Neural cell (in vitro differentiated cells): ENCODE data around the gene GPRIN1. TPM values are rescaled to one million over a fixed set of nuclear protein-coding genes. Genes with fewer than 3 reads are reported as not detected.

Experiments used
- H2AFZ ChIP-seq: fragments of 200-600, 300-800 bp; sonication (generic), shearing (Covaris generic); 2 replicates; pipeline ENCODE4 v1.6.0; 2014; ENCODE audit warnings: low read depth, mild to moderate bottlenecking, antibody characterized with exemption, low read length, moderate library complexity
- H3F3A ChIP-seq: fragments of 200-600 bp; shearing (Covaris generic); 2 replicates; pipeline ENCODE4 v1.6.1; 2016; ENCODE audit warnings: mild to moderate bottlenecking, moderate library complexity, mixed read lengths, antibody characterized with exemption, low read length; ENCODE audit not compliant: insufficient read depth, poor library complexity, severe bottlenecking
- H3K27ac ChIP-seq: fragments of 200-600, 300-800 bp; sonication (generic), shearing (Covaris generic); 2 replicates; pipeline ENCODE4 v1.5.1; 2014; ENCODE audit warnings: mild to moderate bottlenecking, low read length, moderate library complexity
- H3K27me3 ChIP-seq: fragments of 300-800, 200-600 bp; sonication (generic), shearing (Covaris generic); 2 replicates; pipeline ENCODE4 v1.6.0; 2014; ENCODE audit warnings: mild to moderate bottlenecking, low read depth, low read length, moderate library complexity; ENCODE audit not compliant: insufficient read depth
- H3K36me3 ChIP-seq: fragments of 300-800, 200-600 bp; sonication (generic), shearing (Covaris generic); 2 replicates; pipeline ENCODE4 v1.5.1; 2014; ENCODE audit warnings: mild to moderate bottlenecking, antibody characterized with exemption, low read length, moderate library complexity; ENCODE audit not compliant: insufficient read depth
- H3K4me2 ChIP-seq: fragments of 300-800, 200-600 bp; sonication (generic), shearing (Covaris generic); 2 replicates; pipeline ENCODE4 v1.6.0; 2014; ENCODE audit warnings: mild to moderate bottlenecking, low read length
- H3K4me3 ChIP-seq: fragments of 300-800, 200-600 bp; sonication (generic), shearing (Covaris generic); 2 replicates; pipeline ENCODE4 v1.5.1; 2014; ENCODE audit warnings: mild to moderate bottlenecking, low read length, moderate library complexity
- H3K79me2 ChIP-seq: fragments of 200-600 bp; shearing (Covaris generic); replicated peaks from 2 replicates; pipeline ENCODE4 v1.6.0; 2014; ENCODE audit warnings: mild to moderate bottlenecking, low read length, moderate library complexity; ENCODE audit not compliant: insufficient read depth
- H3K9ac ChIP-seq: fragments of 300-800, 200-600 bp; sonication (generic), shearing (Covaris generic); 2 replicates; pipeline ENCODE4 v1.6.1; 2016; ENCODE audit warnings: mild to moderate bottlenecking, low read length, mixed read lengths
- H3K9me2 ChIP-seq: fragments of 200-600 bp; shearing (Covaris generic); 2 replicates; pipeline ENCODE4 v1.6.1; 2016; ENCODE audit warnings: mild to moderate bottlenecking, low read length, mixed read lengths; ENCODE audit not compliant: insufficient read depth
- H3K9me3 ChIP-seq: fragments of 200-600, 300-800 bp; sonication (generic), shearing (Covaris generic); 2 replicates; pipeline ENCODE4 v1.6.1; 2016; ENCODE audit warnings: mild to moderate bottlenecking, mixed run types, low read length, moderate library complexity, mixed read lengths
- H4K20me1 ChIP-seq: fragments of 200-600 bp; shearing (Covaris generic); 2 replicates; pipeline ENCODE4 v1.6.1; 2016; ENCODE audit warnings: mild to moderate bottlenecking, mixed run types; ENCODE audit not compliant: insufficient read depth
- EP300 ChIP-seq: fragments of 450-650 bp; conservative IDR thresholded peaks from 2 replicates; pipeline ENCODE4 v1.6.1; 2014; ENCODE audit warnings: antibody characterized with exemption, mild to moderate bottlenecking, moderate library complexity; ENCODE audit not compliant: poor library complexity, severe bottlenecking
- EZH2 ChIP-seq: fragments of 200-600, 300-800 bp; shearing (Covaris generic), sonication (generic); IDR thresholded peaks from 2 replicates; pipeline ENCODE4 v1.6.1; 2014; ENCODE audit warnings: antibody characterized with exemption, low read length, borderline replicate concordance, mild to moderate bottlenecking; ENCODE audit not compliant: insufficient read depth, poor library complexity, severe bottlenecking
- MXI1 ChIP-seq: fragments of 450-650 bp; conservative IDR thresholded peaks from 2 replicates; pipeline ENCODE4 v1.6.1; 2014; ENCODE audit warnings: antibody characterized with exemption, mild to moderate bottlenecking; ENCODE audit not compliant: poor library complexity, severe bottlenecking
- POLR2AphosphoS5 ChIP-seq: IDR thresholded peaks from 2 replicates; pipeline ENCODE4 v1.6.1; 2012
- RAD21 ChIP-seq: fragments of 450-650 bp; conservative IDR thresholded peaks from 2 replicates; pipeline ENCODE4 v1.6.1; 2014; ENCODE audit warnings: antibody characterized with exemption, mild to moderate bottlenecking, moderate library complexity
- SMC3 ChIP-seq: fragments of 450-650 bp; conservative IDR thresholded peaks from 2 replicates; pipeline ENCODE4 v1.6.1; 2014; ENCODE audit warnings: antibody characterized with exemption, mild to moderate bottlenecking, moderate library complexity; ENCODE audit not compliant: poor library complexity
- TAF1 ChIP-seq: IDR thresholded peaks from 2 replicates; pipeline ENCODE4 v1.6.1; 2012; ENCODE audit warnings: low read depth
- polyA plus RNA-seq: library from polyadenylated mRNA; depleted of rRNA; stranded (reverse); fragments of >200 nt; gene quantifications from 2 replicates; pipeline ENCODE4 v1.2.3, GENCODE V29; 2014
- TF ChIP-seq, protein P1 (sequence below): fragments of 450-650 bp; IDR thresholded peaks from 2 replicates; pipeline ENCODE4 v1.5.1; 2014; ENCODE audit warnings: antibody characterized with exemption, mild to moderate bottlenecking, moderate library complexity; ENCODE audit not compliant: poor library complexity, severe bottlenecking
- TF ChIP-seq, protein P2 (sequence below): IDR thresholded peaks from 2 replicates; pipeline ENCODE4 v1.6.1; 2012; ENCODE audit warnings: borderline replicate concordance

The GPRIN1 gene
- polyA plus RNA-seq, 1 donor from 2014 or later, result 32.3 TPM

DNA sequence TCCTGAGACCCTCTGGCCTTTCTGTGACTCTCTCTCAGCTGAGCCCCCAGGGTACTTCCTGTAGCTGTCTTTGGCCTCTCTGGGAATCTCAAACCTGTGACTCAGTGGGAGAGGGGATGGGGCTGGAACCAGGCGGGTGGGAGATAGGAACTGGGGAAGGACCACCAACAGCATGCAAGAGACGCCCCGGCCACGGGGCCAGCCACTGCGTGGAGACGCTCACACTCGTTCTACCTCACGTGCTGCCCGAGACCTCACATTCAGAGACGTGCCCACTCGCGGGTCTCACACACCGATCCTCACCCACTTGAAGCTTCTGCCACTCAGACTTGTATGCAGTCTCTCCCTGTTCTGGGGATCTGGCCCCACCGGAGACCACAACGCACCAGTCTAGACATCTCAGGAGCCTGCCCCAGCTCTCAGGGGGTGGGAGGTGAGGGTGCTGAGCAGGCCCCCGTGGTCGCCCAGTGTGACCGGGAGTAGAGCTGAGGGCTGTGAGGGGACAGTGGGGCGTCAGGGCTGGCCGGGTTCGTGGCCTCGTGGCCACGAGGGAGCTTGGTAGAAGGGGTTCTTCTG, 13.8 kb downstream of the GPRIN1 start:
- no peak overlapping the region for H3K4me2 ChIP-seq
- no peaks in the 10 kb centered on the region for H3K9me3 ChIP-seq
- no peaks in the 10 kb centered on the region for H3K27me3 ChIP-seq
- H3K79me2 ChIP-seq, result peaks cover 4% of the 10 kb centered on the region
- H3K36me3 ChIP-seq, result peaks cover 3% of the 10 kb centered on the region
- H4K20me1 ChIP-seq, result no peaks in the 10 kb centered on the region
- TF ChIP-seq EZH2 (no peak), MXI1 (no peak), POLR2AphosphoS5 (no peak), SMC3 (no peak), EP300 (no peak), TAF1 (no peak), RAD21 (no peak)
- TF ChIP-seq, protein P1, sequence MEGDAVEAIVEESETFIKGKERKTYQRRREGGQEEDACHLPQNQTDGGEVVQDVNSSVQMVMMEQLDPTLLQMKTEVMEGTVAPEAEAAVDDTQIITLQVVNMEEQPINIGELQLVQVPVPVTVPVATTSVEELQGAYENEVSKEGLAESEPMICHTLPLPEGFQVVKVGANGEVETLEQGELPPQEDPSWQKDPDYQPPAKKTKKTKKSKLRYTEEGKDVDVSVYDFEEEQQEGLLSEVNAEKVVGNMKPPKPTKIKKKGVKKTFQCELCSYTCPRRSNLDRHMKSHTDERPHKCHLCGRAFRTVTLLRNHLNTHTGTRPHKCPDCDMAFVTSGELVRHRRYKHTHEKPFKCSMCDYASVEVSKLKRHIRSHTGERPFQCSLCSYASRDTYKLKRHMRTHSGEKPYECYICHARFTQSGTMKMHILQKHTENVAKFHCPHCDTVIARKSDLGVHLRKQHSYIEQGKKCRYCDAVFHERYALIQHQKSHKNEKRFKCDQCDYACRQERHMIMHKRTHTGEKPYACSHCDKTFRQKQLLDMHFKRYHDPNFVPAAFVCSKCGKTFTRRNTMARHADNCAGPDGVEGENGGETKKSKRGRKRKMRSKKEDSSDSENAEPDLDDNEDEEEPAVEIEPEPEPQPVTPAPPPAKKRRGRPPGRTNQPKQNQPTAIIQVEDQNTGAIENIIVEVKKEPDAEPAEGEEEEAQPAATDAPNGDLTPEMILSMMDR, result no peak
- TF ChIP-seq, protein P2, sequence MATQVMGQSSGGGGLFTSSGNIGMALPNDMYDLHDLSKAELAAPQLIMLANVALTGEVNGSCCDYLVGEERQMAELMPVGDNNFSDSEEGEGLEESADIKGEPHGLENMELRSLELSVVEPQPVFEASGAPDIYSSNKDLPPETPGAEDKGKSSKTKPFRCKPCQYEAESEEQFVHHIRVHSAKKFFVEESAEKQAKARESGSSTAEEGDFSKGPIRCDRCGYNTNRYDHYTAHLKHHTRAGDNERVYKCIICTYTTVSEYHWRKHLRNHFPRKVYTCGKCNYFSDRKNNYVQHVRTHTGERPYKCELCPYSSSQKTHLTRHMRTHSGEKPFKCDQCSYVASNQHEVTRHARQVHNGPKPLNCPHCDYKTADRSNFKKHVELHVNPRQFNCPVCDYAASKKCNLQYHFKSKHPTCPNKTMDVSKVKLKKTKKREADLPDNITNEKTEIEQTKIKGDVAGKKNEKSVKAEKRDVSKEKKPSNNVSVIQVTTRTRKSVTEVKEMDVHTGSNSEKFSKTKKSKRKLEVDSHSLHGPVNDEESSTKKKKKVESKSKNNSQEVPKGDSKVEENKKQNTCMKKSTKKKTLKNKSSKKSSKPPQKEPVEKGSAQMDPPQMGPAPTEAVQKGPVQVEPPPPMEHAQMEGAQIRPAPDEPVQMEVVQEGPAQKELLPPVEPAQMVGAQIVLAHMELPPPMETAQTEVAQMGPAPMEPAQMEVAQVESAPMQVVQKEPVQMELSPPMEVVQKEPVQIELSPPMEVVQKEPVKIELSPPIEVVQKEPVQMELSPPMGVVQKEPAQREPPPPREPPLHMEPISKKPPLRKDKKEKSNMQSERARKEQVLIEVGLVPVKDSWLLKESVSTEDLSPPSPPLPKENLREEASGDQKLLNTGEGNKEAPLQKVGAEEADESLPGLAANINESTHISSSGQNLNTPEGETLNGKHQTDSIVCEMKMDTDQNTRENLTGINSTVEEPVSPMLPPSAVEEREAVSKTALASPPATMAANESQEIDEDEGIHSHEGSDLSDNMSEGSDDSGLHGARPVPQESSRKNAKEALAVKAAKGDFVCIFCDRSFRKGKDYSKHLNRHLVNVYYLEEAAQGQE, result no peak
- no peak overlapping the region for H3K9ac ChIP-seq
- H3K9me2 ChIP-seq, result no peaks in the 10 kb centered on the region
- H3F3A ChIP-seq, result no peaks in the 10 kb centered on the region
- H2AFZ ChIP-seq, result no peak overlapping the region
- H3K27ac ChIP-seq, result no peak overlapping the region
- no peak overlapping the region for H3K4me3 ChIP-seq

DNA sequence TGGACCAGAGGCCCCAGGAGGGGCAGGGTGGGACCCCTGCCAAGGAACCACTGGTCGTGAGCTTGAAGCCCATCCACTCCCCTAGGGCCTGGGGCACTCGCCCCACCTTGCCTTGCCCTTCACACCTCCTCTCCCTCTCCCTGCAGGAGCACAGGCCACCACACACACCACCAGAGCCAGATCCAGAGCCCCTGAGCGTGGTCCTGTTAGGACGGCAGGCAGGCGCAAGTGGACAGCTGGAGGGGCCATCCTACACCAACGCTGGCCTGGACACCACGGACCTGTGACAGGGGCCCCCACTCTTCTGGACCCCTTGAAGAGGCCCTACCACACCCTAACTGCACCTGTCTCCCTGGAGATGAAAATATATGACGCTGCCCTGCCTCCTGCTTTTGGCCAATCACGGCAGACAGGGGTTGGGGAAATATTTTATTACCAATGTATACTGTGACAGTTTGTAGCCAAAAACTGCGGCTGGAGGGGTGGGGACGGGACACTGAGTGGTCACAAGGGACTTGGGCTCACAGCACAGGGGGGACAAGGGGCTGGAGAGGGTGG, 14.5 kb downstream of the GPRIN1 start:
- Histone ChIP-seq H3K9ac (no peak overlapping the region), H3K27me3 (no peaks in the 10 kb centered on the region), H3K36me3 (peaks cover 6% of the 10 kb centered on the region), H4K20me1 (no peaks in the 10 kb centered on the region), H3F3A (no peaks in the 10 kb centered on the region), H2AFZ (no peak overlapping the region), H3K9me3 (no peaks in the 10 kb centered on the region), H3K79me2 (no peaks in the 10 kb centered on the region), H3K4me2 (no peak overlapping the region), H3K27ac (no peak overlapping the region), H3K9me2 (no peaks in the 10 kb centered on the region), H3K4me3 (no peak overlapping the region)
- TF ChIP-seq, protein P1, result no peak
- no peak for TF ChIP-seq SMC3
